Measurements from ENCODE around the gene ETV5. TPM values are rescaled to one million over a fixed set of nuclear protein-coding genes. Genes with fewer than 3 reads are reported as not detected.

ETV5 gene
- polyA plus RNA-seq, 3 donors, result 0.07 to 1.2 (median 0.88) TPM

DNA sequence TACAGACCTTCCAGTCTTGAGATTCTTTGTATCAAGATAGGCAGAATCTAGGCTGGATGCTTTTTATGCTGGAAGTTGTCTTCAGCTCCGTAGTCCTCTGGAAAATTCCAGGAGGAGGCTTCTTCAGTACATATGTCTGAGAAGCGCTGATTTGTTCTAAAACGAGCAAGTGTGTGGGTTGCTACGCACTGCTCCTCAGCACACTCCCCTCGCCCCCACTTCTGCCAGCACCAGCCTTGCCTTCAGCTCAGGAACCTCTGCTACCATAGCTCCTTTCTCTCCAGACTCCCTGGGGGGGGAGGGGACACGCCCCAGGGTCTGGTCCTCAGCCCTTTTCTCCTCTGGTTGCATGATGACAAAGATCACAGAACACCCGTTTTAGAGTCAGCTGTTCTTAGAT, 95.6 kb downstream of the ETV5 start:
- no peak overlapping the region for H3K4me3 Mint-ChIP-seq

GRCh38 chr3:186012137-186012536, 96.8 kb downstream of the ETV5 start:
- H3K36me3 ChIP-seq (replicated peaks in 1 of 2; ENCODE audit: control insufficient read depth in 1 of 2, insufficient read depth in 2 of 2, low read length in 2 of 2), result no peaks in the 10 kb centered on the region
- no peaks in the 10 kb centered on the region for H3K79me2 ChIP-seq (ENCODE audit: insufficient read depth, low read length)
- no peak for TF ChIP-seq CTCF (IDR thresholded peaks at IDR 0.05)
- H3K4me1 ChIP-seq (ENCODE audit: control insufficient read depth in 1 of 2, insufficient read depth in 2 of 2, low read length in 2 of 2), result no peaks in the 10 kb centered on the region
- H3K9me3 ChIP-seq (replicated peaks in 1 of 2; ENCODE audit: control insufficient read depth in 1 of 2, insufficient read depth in 1 of 2, low read length in 2 of 2), result peaks cover 0 to 4% of the 10 kb centered on the region in 2 donors
- H3K4me3 ChIP-seq (replicated peaks in 1 of 3; ENCODE audit: low read depth in 2 of 3, low read length in 3 of 3), result no peak overlapping the region
- no peaks in the 10 kb centered on the region for H4K20me1 ChIP-seq (ENCODE audit: insufficient read depth, low read length)
- H3K27ac Mint-ChIP-seq, result peak overlapping the region in 1 of 7 donors; percentile 58
- H3K9ac ChIP-seq (ENCODE audit: insufficient read depth, low read length, poor library complexity, severe bottlenecking), result no peak overlapping the region
- no peak overlapping the region for H3K4me3 Mint-ChIP-seq
- H3K4me1 Mint-ChIP-seq, result no peaks in the 10 kb centered on the region
- no peak overlapping the region for H2AFZ ChIP-seq (ENCODE audit: insufficient read depth, low read depth, low read length, poor library complexity, severe bottlenecking)
- no peak overlapping the region for H3K27ac ChIP-seq (ENCODE audit: low read depth in 1 of 2, low read length in 2 of 2)
- DNase-seq, result no peak
- intact Hi-C loops (cut with micrococcal nuclease), result no loop called here
- no CpG with 5 or more reads among the region's 4 CpGs for WGBS (ENCODE audit: insufficient coverage)
- no peaks in the 10 kb centered on the region for H3K36me3 Mint-ChIP-seq
- H3K27me3 ChIP-seq (ENCODE audit: control insufficient read depth in 2 of 2, insufficient read depth in 2 of 2, low read length in 2 of 2), result no peaks in the 10 kb centered on the region
- H3K27me3 Mint-ChIP-seq (ENCODE audit: low read depth in 3 of 3), result peaks cover 2 to 9% (median 6%) of the 10 kb centered on the region in 3 donors
- no peak overlapping the region for H3K4me2 ChIP-seq (replicated peaks; ENCODE audit: extremely low read depth, low read length, poor library complexity, severe bottlenecking)
- H3K9me3 Mint-ChIP-seq, result peaks cover 1 to 17% (median 8%) of the 10 kb centered on the region in 7 donors

More for the DNA sequence above, 95.6 kb downstream of the ETV5 start:
- intact Hi-C loops (cut with micrococcal nuclease), result no loop called here
- H3K27me3 ChIP-seq (ENCODE audit: control insufficient read depth in 2 of 2, insufficient read depth in 2 of 2, low read length in 2 of 2), result no peaks in the 10 kb centered on the region
- peaks cover 1 to 10% (median 4%) of the 10 kb centered on the region in 3 donors for H3K27me3 Mint-ChIP-seq (ENCODE audit: low read depth in 3 of 3)
- H3K79me2 ChIP-seq (ENCODE audit: insufficient read depth, low read length), result no peaks in the 10 kb centered on the region
- no peak overlapping the region for H3K4me2 ChIP-seq (replicated peaks; ENCODE audit: extremely low read depth, low read length, poor library complexity, severe bottlenecking)
- H3K9ac ChIP-seq (ENCODE audit: insufficient read depth, low read length, poor library complexity, severe bottlenecking), result no peak overlapping the region
- no peaks in the 10 kb centered on the region for H3K4me1 ChIP-seq (ENCODE audit: control insufficient read depth in 1 of 2, insufficient read depth in 2 of 2, low read length in 2 of 2)
- no peak for TF ChIP-seq CTCF (IDR thresholded peaks at IDR 0.05)
- H3K4me1 Mint-ChIP-seq, result no peaks in the 10 kb centered on the region
- no peaks in the 10 kb centered on the region for H3K36me3 ChIP-seq (replicated peaks in 1 of 2; ENCODE audit: control insufficient read depth in 1 of 2, insufficient read depth in 2 of 2, low read length in 2 of 2)
- no peak for DNase-seq
- 62% methylated on average over 3 of the region's 7 CpGs for WGBS (ENCODE audit: insufficient coverage)
- H3K4me3 ChIP-seq (replicated peaks in 1 of 3; ENCODE audit: low read depth in 2 of 3, low read length in 3 of 3), result no peak overlapping the region
- no peaks in the 10 kb centered on the region for H3K36me3 Mint-ChIP-seq
- H3K9me3 ChIP-seq (replicated peaks in 1 of 2; ENCODE audit: control insufficient read depth in 1 of 2, insufficient read depth in 1 of 2, low read length in 2 of 2), result peaks cover 0 to 4% of the 10 kb centered on the region in 2 donors
- no peak overlapping the region for H3K27ac ChIP-seq (ENCODE audit: low read depth in 1 of 2, low read length in 2 of 2)
- no peaks in the 10 kb centered on the region for H4K20me1 ChIP-seq (ENCODE audit: insufficient read depth, low read length)
- no peak overlapping the region for H3K27ac Mint-ChIP-seq
- no peak overlapping the region for H2AFZ ChIP-seq (ENCODE audit: insufficient read depth, low read depth, low read length, poor library complexity, severe bottlenecking)
- peaks cover 1 to 17% (median 9%) of the 10 kb centered on the region in 7 donors for H3K9me3 Mint-ChIP-seq

Measured in CD14-positive monocyte (primary cell).